HG02970 (cell line): Measurements from ENCODE around the gene SCARF2.

Experiments
- ATAC-seq: cut with Tn5 transposase; IDR thresholded peaks from one replicate; pipeline ENCODE4 v1.9.1; 2021; ENCODE audit warnings: mild to moderate bottlenecking, moderate library complexity, moderate number of reproducible peaks; ENCODE audit not compliant: unreplicated experiment, low FRiP score

SCARF2 gene

GRCh38 chr22:20441631-20442484 lies 4.2 kb upstream of the SCARF2 start:
- ATAC-seq: no peak

DNA sequence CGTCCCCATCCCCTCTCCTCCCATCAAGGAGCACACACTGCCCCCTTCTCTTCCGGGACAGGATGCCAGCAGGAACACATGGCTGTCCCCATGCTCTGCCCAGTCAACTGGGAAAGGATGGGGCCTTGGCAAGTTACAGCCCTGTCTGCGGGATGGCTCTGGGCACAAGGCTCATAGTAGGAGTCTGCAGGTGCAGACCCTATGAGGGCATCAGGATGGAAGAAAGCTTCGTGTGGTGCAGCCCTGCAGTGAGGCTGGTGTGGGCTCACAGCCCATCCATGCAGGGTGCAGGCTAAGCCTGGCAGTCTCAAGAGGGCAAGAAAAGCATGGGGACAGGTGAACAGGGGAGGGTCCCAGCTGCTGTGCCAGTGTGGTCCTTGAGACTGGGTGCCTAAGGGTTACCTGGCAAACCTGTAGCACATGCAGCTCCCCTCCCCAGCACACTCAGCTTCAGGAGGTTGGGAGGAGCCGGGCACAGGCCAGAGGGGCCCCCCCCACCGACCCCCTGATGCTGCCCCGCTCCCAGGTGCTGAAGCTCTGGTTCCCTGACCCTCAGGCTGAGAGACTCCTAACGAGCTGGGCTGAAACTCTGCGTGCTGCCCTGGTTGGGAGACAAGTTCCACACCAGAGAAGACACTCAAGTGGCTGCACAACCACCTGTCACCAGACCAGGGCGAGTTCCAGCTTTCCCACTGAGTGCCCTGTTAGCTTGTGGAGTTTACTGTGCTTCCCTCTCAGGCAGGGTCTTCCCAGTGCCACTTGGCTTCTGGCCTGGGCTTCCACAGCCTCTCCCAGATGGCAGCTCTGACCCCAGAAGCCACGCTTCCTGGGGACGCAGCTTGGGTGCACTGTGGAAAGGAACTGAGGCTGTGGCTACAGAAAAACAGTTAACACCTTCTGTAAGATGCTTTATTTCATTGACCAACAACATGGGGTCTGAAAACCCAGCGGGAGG lies 3.3 kb upstream of the SCARF2 start:
- no peak for ATAC-seq

DNA sequence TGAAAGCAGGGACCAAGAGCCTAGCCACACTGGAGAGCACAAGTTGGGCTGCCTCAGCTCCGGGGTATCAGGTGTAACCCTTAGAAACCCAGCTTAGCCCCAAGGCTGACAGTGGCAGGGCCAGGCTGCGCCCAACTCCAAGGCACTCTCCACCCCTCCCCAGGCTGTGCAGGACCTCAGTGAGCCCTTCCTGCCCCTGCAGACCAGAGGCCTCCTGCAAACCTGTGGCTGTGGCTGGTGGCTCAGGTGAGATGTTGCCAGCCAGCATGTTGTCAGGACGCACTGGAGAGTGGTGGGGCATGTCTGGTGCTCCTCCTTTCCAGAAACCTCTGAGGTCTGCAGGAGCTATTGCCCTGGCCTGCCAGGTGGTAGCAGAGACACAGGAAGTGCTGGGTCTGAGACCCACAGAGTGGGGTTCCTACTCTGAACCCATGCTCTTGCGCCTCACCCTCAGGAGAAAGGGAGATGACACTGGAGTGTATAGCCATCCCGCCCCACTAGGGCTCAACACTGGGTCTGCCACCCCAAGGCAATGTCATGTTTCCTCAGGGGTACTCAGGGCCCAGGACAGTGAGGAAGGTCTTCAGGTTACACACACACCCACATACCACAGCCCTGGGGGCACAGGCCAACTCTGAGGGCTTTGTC lies 2.4 kb upstream of the SCARF2 start:
- ATAC-seq: no peak

DNA sequence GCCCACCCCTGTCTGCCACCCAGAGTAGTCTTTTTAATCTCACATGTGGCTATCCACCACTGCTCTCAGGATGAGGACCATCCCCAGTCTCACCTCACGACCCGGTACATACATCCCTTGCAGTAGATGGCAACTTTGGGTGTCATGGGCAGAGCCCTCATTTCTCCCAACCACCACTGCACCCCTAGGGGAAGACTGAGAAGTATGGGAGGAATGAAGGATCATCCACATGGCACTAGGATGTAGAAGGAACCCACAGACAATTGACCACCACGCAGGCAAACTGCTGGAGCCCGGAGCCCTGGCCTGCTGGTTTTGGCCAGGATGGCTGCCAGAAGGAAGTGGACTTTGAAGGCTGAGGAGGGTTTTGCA lies 1.9 kb upstream of the SCARF2 start:
- no peak for ATAC-seq

DNA sequence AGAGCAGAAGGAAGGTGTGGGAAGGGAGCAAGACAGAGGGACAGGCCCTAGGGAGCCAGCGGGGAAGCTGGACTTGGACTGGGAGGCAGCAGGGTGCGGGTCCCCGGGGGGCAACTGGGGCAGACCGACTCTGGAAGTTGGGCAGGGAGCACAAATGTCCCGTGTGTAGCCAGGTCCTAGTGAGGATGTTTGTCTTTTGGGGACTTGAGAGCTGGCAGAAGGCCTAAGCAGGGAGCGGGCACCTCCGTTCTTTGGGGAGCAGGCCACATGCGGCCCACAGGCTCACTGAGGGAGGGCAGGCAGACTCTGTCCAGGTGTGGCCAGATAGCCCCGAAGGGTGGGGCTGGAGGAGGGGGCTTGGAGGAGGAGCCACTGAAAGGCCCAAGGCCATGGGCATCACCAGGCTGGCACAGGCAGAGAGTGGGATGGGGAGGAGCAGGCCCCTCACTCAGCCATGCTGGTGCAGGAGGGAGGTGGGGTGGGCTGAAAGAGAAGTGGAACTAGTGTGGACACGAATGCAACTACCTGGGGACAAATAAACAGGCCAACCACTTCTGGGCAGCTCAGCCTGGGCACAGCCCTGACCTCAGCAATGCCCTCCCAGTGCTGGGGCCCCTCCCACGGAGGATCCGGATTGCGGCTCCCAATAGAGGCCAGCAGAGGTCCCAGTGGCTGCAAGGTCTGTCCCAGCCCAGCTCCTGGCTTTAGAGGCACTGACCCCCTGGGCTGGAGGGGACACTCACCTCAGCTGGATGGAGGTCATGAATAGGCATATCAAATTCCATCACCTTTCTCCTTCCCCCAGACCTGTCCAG lies 1.3 kb upstream of the SCARF2 start:
- no peak for ATAC-seq

DNA sequence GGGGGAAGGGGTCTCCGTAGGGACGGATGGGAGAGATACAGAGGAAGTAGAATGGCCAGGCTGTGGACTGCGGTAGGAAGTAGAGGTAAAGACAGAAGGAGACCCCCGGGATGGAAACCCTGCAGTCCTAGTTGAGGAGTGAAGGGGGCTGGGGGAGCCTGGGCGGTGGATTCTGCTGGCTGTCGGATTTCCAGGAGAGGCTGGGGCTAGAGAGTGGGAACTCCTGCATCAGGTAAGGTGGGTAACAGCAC lies 727 bp upstream of the SCARF2 start:
- no peak for ATAC-seq

DNA sequence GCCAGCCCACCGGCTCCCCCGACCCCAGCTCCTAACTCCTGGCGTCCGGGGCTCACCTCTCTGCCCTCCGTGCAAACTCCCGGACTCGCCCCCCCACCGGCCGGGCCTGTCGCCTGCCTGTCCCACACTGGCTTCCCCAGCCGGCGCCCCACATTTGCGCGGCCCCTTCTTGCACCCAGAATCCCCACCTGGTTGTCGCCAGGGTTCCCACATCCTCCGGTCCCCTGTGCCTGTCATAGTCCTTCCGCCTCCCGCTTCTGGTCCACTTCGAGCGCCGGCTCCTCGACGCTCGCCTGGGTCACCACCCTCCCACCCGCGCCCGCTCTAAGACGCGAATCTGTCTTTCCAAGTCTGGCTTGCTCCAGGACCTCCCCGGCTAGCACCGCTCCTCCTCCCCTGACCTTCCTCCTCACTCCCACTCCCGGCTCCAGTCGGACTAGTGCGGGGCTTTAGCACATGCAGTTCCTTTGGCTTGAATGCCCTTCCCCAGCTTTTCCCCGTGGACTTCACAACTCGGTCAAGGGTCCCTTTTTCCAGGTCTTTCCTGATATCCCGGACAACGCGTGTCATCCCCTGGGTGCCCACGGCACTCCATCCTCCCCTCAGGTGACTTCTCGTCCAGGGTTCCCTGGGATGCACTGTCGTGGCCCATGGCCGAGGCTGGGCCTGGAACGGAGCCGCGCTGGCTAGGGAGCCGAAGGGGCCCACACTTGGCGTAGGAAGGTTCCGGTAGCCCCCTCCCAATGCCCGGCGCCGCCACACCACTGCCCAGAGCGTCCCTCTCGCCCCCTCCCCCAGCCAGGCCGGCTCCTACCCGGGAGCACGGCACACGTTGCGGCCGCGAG lies 635 bp downstream of the SCARF2 start:
- ATAC-seq: no peak

DNA sequence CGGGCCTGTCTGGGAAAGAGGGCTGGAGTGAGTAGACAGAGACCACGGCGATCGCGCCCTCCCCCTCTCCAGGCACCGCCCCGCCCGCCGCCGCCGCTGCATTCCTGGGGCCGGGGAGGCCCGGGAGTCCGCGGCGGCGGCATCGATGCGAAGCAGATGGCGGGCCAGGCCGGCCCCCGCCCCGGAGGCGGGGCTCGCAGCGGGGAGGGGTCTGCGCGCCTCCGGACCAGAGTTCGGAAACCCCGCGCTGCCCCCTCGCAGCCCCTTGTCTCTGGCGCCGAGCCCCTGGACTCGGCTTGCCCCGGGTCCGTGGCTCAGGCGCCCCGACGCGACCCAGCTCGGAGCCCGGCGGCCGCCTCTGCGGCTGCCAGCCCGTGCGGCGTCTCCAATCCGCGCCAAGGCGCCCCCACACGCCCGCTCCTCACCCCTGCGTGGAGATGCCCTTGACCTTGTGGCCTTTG lies 1.3 kb downstream of the SCARF2 start:
- no peak for ATAC-seq

- no peak for ATAC-seq
Measured at GRCh38 chr22:20435436-20436306, 2.0 kb downstream of the SCARF2 start.

- no peak for ATAC-seq
Measured at GRCh38 chr22:20434773-20435172, 2.9 kb downstream of the SCARF2 start.

DNA sequence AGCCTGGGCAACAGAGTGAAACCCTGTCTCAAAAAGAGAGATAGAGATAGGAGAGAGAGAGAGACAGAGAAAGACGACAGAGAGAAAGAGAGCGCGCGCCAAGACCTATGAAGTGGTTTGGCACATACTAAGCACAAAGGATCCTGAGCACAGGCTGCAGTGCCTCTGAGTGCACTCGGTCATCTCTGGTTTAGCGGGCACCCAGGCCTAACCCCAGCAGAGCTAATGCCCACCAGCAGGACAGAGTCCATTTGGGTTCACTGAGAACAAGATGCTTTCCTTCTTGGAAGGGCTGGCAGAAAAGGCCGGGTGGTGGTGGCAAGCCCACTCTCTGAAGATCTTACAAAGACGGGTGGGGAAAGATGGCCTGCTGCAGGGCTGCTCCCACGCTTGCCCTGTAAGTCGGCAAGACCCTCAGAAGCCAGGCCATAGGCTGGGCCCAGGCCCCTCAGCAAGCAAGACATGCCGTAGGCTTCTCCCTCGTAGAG lies 3.3 kb downstream of the SCARF2 start:
- ATAC-seq: no peak

DNA sequence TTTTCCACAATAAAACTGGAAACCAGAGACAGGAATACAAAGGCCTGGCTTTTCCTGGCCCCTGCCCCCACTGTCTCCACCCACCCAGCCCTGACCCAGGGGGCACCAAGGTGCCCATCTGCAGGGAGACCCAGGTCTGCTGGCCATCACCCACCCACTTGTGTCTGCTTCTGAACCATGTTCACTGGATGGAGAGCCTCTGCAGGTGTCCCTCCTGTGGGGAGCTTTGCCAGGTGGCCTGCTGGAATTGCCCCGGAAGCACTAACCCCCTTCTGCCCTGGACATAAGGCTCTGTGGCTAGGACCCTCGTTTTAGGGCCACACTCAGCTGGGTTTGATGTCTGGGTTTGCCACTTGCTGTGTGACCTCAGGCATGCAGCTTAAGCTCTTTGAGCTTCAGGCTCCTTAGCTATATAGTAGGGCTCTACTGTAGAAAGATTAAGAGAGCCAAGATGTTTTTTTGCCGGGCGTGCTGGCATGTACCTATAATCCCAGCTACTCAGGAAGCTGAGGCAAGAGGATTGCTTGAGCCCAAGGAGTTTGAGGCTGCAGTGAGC lies 3.9 kb downstream of the SCARF2 start:
- ATAC-seq: no peak

GRCh38 chr22:20433191-20433590 lies 4.4 kb downstream of the SCARF2 start:
- ATAC-seq: no peak

- ATAC-seq: no peak
Measured at GRCh38 chr22:20432244-20432686, 5.4 kb downstream of the SCARF2 start.

DNA sequence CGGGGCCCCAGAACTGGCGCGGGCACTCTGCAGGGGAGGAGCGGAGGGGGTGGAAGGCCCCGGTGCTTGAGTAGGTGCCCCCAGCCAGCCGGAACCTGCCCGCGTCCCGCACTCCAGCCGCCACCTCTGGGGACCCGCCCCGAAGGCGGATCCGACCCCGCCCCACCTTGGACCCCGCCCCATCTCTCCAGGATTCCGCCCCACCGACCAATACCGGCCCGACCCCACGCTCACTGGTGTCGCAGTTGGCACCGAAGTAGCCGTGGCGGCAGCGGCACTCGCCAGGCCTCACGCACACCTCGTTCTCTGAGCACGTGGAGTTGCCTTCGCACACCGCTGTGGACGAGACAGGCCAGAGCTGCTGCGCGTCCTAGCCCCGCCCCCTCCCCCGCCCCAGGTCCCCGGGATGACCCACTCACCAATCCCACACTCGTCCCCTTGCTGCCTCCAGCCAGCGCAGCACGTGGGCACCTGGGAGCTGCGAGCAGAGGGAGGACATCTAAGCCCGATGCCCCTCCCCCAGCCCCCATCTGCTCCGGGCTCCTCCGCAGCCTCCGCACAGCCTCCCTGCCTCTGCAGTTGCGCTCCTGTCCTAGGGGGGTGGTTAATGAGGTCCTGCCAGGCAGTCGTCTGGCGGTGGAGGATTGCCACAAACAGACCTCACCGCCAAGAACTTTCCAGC lies 6.0 kb downstream of the SCARF2 start:
- ATAC-seq: no peak

DNA sequence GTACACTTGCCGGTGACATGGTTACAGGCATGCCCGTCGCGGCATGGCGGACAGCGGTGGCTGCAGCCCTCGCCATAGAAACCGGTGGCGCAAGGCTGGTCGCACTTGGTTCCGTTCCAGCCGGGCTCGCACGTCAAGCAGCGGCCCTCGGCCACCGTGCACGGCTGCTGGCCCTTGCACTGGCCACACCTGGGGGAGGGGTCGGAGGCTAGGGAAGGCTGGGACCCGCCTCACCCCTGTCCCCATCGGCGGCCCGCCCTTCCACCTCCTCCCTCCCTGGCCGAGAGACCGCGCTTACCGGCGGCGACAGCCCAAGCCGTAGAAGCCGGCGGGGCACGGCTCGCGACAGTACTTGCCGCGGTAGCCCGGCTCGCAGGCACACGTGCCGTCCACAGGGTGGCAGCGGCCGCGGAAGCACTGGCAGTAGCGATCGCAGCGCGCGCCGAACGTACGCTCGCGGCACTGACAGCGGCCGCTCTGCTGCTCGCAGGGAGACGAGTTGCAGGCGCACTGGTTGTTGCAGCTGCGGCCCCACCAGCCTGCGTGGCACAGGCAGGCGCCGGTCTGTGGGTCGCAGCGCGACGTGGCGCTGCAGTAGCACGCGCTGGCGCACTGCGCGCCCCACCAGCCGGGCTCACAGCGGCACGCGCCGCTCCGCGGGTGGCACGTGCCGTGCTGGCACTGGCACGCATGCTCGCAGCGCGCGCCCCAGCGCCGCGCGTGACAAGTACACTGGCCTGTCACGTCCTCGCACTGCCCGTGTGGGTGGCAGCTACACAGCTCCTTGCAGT lies 6.7 kb downstream of the SCARF2 start:
- no peak for ATAC-seq
